GM21367 (cell line): ENCODE data around the gene CALCR.
"Not testable (repeated sequence)": the region's sequence is repeated elsewhere in the genome, so short reads cannot be mapped to it uniquely, and the experiment has no call there.

Experiments
- ATAC-seq: cut with Tn5 transposase; IDR thresholded peaks from one replicate; pipeline ENCODE4 v1.9.1; 2021; ENCODE audit not compliant: unreplicated experiment

Gene CALCR

GRCh38 chr7:93562106-93562505, 12.4 kb downstream of the CALCR start:
- ATAC-seq = no peak

GRCh38 chr7:93559639-93560491, 14.7 kb downstream of the CALCR start:
- ATAC-seq = peak; percentile 48

GRCh38 chr7:93558705-93559614, 15.6 kb downstream of the CALCR start:
- no peak for ATAC-seq

GRCh38 chr7:93551931-93552330, 22.6 kb downstream of the CALCR start:
- no peak for ATAC-seq

- ATAC-seq = no peak
These were observed 23.2 kb downstream of the CALCR start for GRCh38 chr7:93551063-93551895.

GRCh38 chr7:93547716-93548115, 26.8 kb downstream of the CALCR start:
- ATAC-seq = no peak

GRCh38 chr7:93544691-93545090, 29.8 kb downstream of the CALCR start:
- no peak for ATAC-seq

GRCh38 chr7:93538061-93538460, 36.5 kb downstream of the CALCR start:
- no peak for ATAC-seq

- no peak for ATAC-seq
These were observed 38.9 kb downstream of the CALCR start for GRCh38 chr7:93535616-93536015.

- no peak for ATAC-seq
These were observed 43.8 kb downstream of the CALCR start for GRCh38 chr7:93530701-93531100.

- no peak for ATAC-seq
These were observed 57.7 kb downstream of the CALCR start for GRCh38 chr7:93516834-93517233.

- no peak for ATAC-seq
These were observed 59.4 kb downstream of the CALCR start for GRCh38 chr7:93515144-93515543.

- no peak for ATAC-seq
These were observed 65.2 kb downstream of the CALCR start for GRCh38 chr7:93509303-93509702.

- ATAC-seq = no peak
These were observed 71.4 kb downstream of the CALCR start for GRCh38 chr7:93503088-93503487.

- ATAC-seq = not testable (repeated sequence)
These were observed 82.7 kb downstream of the CALCR start for GRCh38 chr7:93491860-93492259.

- ATAC-seq = no peak
These were observed 97.8 kb downstream of the CALCR start for GRCh38 chr7:93476491-93477344.

- ATAC-seq = no peak
These were observed 98.7 kb downstream of the CALCR start for GRCh38 chr7:93475811-93476210.

- no peak for ATAC-seq
These were observed 103.1 kb downstream of the CALCR start for GRCh38 chr7:93471456-93471855.

- ATAC-seq = no peak
These were observed 110.8 kb downstream of the CALCR start for GRCh38 chr7:93463764-93464163.

GRCh38 chr7:93461350-93461749, 113.2 kb downstream of the CALCR start:
- no peak for ATAC-seq
